ENCODE data around the gene SON.

Gene SON

DNA sequence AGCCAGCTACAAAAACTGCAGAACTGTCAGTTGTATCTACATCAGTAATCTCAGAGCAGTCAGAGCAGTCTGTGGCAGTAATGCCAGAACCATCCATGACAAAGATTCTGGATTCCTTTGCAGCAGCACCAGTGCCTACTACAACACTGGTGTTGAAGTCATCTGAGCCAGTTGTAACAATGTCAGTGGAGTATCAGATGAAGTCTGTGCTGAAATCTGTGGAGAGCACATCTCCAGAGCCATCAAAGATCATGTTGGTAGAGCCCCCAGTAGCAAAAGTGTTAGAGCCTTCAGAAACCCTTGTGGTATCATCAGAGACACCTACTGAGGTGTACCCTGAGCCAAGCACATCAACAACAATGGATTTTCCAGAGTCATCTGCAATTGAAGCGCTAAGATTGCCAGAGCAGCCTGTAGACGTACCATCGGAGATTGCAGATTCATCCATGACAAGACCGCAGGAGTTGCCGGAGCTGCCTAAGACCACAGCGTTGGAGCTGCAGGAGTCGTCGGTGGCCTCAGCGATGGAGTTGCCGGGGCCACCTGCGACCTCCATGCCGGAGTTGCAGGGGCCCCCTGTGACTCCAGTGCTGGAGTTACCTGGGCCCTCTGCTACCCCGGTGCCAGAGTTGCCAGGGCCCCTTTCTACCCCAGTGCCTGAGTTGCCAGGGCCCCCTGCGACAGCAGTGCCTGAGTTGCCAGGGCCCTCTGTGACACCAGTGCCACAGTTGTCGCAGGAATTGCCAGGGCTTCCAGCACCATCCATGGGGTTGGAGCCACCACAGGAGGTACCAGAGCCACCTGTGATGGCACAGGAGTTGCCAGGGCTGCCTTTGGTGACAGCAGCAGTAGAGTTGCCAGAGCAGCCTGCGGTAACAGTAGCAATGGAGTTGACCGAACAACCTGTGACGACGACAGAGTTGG lies 7.3 kb downstream of the SON start:
- H3K56ac ChIP-seq (ENCODE audit: low read length): no peak overlapping the region
- H2BK120ac ChIP-seq (ENCODE audit: low read depth, low read length): no peak overlapping the region
- DNase-seq: no peak
- H3K4me2 ChIP-seq (ENCODE audit: low read length): no peak overlapping the region
- H3K9ac ChIP-seq (ENCODE audit: low read length): no peak overlapping the region
- no peak overlapping the region for H4K8ac ChIP-seq (ENCODE audit: low read depth, low read length)
- H3K27ac ChIP-seq (ENCODE audit: low read depth, low read length): no peak overlapping the region
- H3K36me3 ChIP-seq (ENCODE audit: control insufficient read depth, insufficient read depth, low read length): peaks cover 37% of the 10 kb centered on the region
- WGBS (ENCODE audit: extremely low coverage, insufficient coverage, low lambda C conversion rate): no CpG with 5 or more reads among the region's 19 CpGs
- peaks cover 19% of the 10 kb centered on the region for H3K79me1 ChIP-seq (ENCODE audit: low read length)
- no peak overlapping the region for H3K23ac ChIP-seq (ENCODE audit: low read length)
- H3K79me2 ChIP-seq (ENCODE audit: control insufficient read depth, insufficient read depth, low read length): peaks cover 83% of the 10 kb centered on the region
- H4K5ac ChIP-seq (ENCODE audit: low read length): no peak overlapping the region
- no peak overlapping the region for H3K4ac ChIP-seq (ENCODE audit: low read depth, low read length)
- no peak overlapping the region for H2AK5ac ChIP-seq (ENCODE audit: low read length)
- no peaks in the 10 kb centered on the region for H3K27me3 ChIP-seq (ENCODE audit: insufficient read depth, low read length, poor library complexity)
- no peak overlapping the region for H2BK15ac ChIP-seq (replicated peaks; ENCODE audit: low read depth)
- H2BK5ac ChIP-seq (ENCODE audit: low read length): no peak overlapping the region
- H3K4me3 ChIP-seq (ENCODE audit: low read length): no peak overlapping the region
- H3K18ac ChIP-seq (ENCODE audit: low read length): no peak overlapping the region
- H3K4me1 ChIP-seq (ENCODE audit: control insufficient read depth, low read depth, low read length): no peaks in the 10 kb centered on the region

- Histone ChIP-seq H3K4ac (ENCODE audit: low read depth, low read length) (no peak overlapping the region), H3K4me3 (ENCODE audit: low read length) (no peak overlapping the region), H2BK120ac (ENCODE audit: low read depth, low read length) (no peak overlapping the region), H3K4me1 (ENCODE audit: control insufficient read depth, low read depth, low read length) (no peaks in the 10 kb centered on the region), H3K27me3 (ENCODE audit: insufficient read depth, low read length, poor library complexity) (no peaks in the 10 kb centered on the region), H3K9ac (ENCODE audit: low read length) (no peak overlapping the region), H3K36me3 (ENCODE audit: control insufficient read depth, insufficient read depth, low read length) (peaks cover 37% of the 10 kb centered on the region), H3K4me2 (ENCODE audit: low read length) (no peak overlapping the region), H2BK15ac (replicated peaks; ENCODE audit: low read depth) (no peak overlapping the region), H2AK5ac (ENCODE audit: low read length) (no peak overlapping the region), H2BK5ac (ENCODE audit: low read length) (no peak overlapping the region), H3K27ac (ENCODE audit: low read depth, low read length) (no peak overlapping the region), H4K8ac (ENCODE audit: low read depth, low read length) (no peak overlapping the region), H3K56ac (ENCODE audit: low read length) (no peak overlapping the region), H4K5ac (ENCODE audit: low read length) (no peak overlapping the region), H3K79me2 (ENCODE audit: control insufficient read depth, insufficient read depth, low read length) (peaks cover 79% of the 10 kb centered on the region), H3K23ac (ENCODE audit: low read length) (no peak overlapping the region), H3K79me1 (ENCODE audit: low read length) (peaks cover 19% of the 10 kb centered on the region), H3K18ac (ENCODE audit: low read length) (no peak overlapping the region)
- no CpG with 5 or more reads among the region's 23 CpGs for WGBS (ENCODE audit: extremely low coverage, insufficient coverage, low lambda C conversion rate)
- DNase-seq: no peak
Measured at GRCh38 chr21:33550772-33551660, 8.2 kb downstream of the SON start.

DNA sequence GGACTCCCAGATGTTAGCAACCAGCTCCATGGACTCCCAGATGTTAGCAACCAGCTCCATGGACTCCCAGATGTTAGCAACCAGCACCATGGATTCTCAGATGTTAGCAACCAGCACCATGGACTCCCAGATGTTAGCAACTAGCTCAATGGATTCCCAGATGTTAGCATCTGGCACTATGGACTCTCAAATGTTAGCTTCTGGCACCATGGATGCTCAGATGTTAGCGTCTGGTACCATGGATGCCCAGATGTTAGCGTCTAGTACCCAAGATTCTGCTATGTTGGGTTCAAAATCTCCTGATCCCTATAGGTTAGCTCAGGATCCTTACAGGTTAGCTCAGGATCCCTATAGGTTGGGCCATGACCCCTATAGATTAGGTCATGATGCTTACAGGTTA lies 8.8 kb downstream of the SON start:
- Histone ChIP-seq H2BK15ac (replicated peaks; ENCODE audit: low read depth) (no peak overlapping the region), H4K8ac (ENCODE audit: low read depth, low read length) (no peak overlapping the region), H3K9ac (ENCODE audit: low read length) (no peak overlapping the region), H3K36me3 (ENCODE audit: control insufficient read depth, insufficient read depth, low read length) (peaks cover 37% of the 10 kb centered on the region), H3K23ac (ENCODE audit: low read length) (no peak overlapping the region), H3K4me3 (ENCODE audit: low read length) (no peak overlapping the region), H3K4ac (ENCODE audit: low read depth, low read length) (no peak overlapping the region), H3K56ac (ENCODE audit: low read length) (no peak overlapping the region), H3K79me1 (ENCODE audit: low read length) (peaks cover 19% of the 10 kb centered on the region), H3K79me2 (ENCODE audit: control insufficient read depth, insufficient read depth, low read length) (peaks cover 77% of the 10 kb centered on the region), H3K27ac (ENCODE audit: low read depth, low read length) (no peak overlapping the region), H2AK5ac (ENCODE audit: low read length) (no peak overlapping the region), H3K27me3 (ENCODE audit: insufficient read depth, low read length, poor library complexity) (no peaks in the 10 kb centered on the region), H3K4me1 (ENCODE audit: control insufficient read depth, low read depth, low read length) (no peaks in the 10 kb centered on the region), H3K4me2 (ENCODE audit: low read length) (no peak overlapping the region), H4K5ac (ENCODE audit: low read length) (no peak overlapping the region), H3K18ac (ENCODE audit: low read length) (no peak overlapping the region), H2BK5ac (ENCODE audit: low read length) (no peak overlapping the region), H2BK120ac (ENCODE audit: low read depth, low read length) (no peak overlapping the region)
- WGBS (ENCODE audit: extremely low coverage, insufficient coverage, low lambda C conversion rate): no CpG with 5 or more reads among the region's 2 CpGs
- DNase-seq: no peak

GRCh38 chr21:33552093-33552998 lies 9.5 kb downstream of the SON start:
- Histone ChIP-seq H4K8ac (ENCODE audit: low read depth, low read length) (no peak overlapping the region), H2BK120ac (ENCODE audit: low read depth, low read length) (no peak overlapping the region), H2AK5ac (ENCODE audit: low read length) (no peak overlapping the region), H3K23ac (ENCODE audit: low read length) (no peak overlapping the region), H3K4me1 (ENCODE audit: control insufficient read depth, low read depth, low read length) (no peaks in the 10 kb centered on the region), H3K4me3 (ENCODE audit: low read length) (no peak overlapping the region), H3K27ac (ENCODE audit: low read depth, low read length) (no peak overlapping the region), H3K79me1 (ENCODE audit: low read length) (peaks cover 23% of the 10 kb centered on the region), H3K79me2 (ENCODE audit: control insufficient read depth, insufficient read depth, low read length) (peaks cover 77% of the 10 kb centered on the region), H3K4ac (ENCODE audit: low read depth, low read length) (no peak overlapping the region), H2BK15ac (replicated peaks; ENCODE audit: low read depth) (no peak overlapping the region), H3K56ac (ENCODE audit: low read length) (no peak overlapping the region), H3K27me3 (ENCODE audit: insufficient read depth, low read length, poor library complexity) (no peaks in the 10 kb centered on the region), H3K18ac (ENCODE audit: low read length) (no peak overlapping the region), H3K36me3 (ENCODE audit: control insufficient read depth, insufficient read depth, low read length) (peaks cover 39% of the 10 kb centered on the region), H3K4me2 (ENCODE audit: low read length) (no peak overlapping the region), H4K5ac (ENCODE audit: low read length) (no peak overlapping the region), H2BK5ac (ENCODE audit: low read length) (no peak overlapping the region), H3K9ac (ENCODE audit: low read length) (no peak overlapping the region)
- no peak for DNase-seq
- WGBS (ENCODE audit: extremely low coverage, insufficient coverage, low lambda C conversion rate): no CpG with 5 or more reads among the region's 24 CpGs

GRCh38 chr21:33552999-33553598 lies 10.3 kb downstream of the SON start:
- Histone ChIP-seq H3K79me1 (ENCODE audit: low read length) (peaks cover 28% of the 10 kb centered on the region), H3K4me3 (ENCODE audit: low read length) (no peak overlapping the region), H3K4ac (ENCODE audit: low read depth, low read length) (no peak overlapping the region), H3K4me1 (ENCODE audit: control insufficient read depth, low read depth, low read length) (no peaks in the 10 kb centered on the region), H3K27me3 (ENCODE audit: insufficient read depth, low read length, poor library complexity) (no peaks in the 10 kb centered on the region), H3K4me2 (ENCODE audit: low read length) (no peak overlapping the region), H3K18ac (ENCODE audit: low read length) (no peak overlapping the region), H2BK5ac (ENCODE audit: low read length) (no peak overlapping the region), H3K23ac (ENCODE audit: low read length) (no peak overlapping the region), H3K9ac (ENCODE audit: low read length) (no peak overlapping the region), H3K79me2 (ENCODE audit: control insufficient read depth, insufficient read depth, low read length) (peaks cover 80% of the 10 kb centered on the region), H3K36me3 (ENCODE audit: control insufficient read depth, insufficient read depth, low read length) (peaks cover 44% of the 10 kb centered on the region), H3K56ac (ENCODE audit: low read length) (no peak overlapping the region), H2AK5ac (ENCODE audit: low read length) (no peak overlapping the region), H2BK15ac (replicated peaks; ENCODE audit: low read depth) (no peak overlapping the region), H3K27ac (ENCODE audit: low read depth, low read length) (no peak overlapping the region), H4K8ac (ENCODE audit: low read depth, low read length) (no peak overlapping the region), H4K5ac (ENCODE audit: low read length) (no peak overlapping the region), H2BK120ac (ENCODE audit: low read depth, low read length) (no peak overlapping the region)
- no peak for DNase-seq
- WGBS (ENCODE audit: extremely low coverage, insufficient coverage, low lambda C conversion rate): no CpG with 5 or more reads among the region's 12 CpGs

Data from mesendoderm (in vitro differentiated cells).